Measurements from ENCODE around the gene PBX3. TPM values are rescaled to one million over a fixed set of nuclear protein-coding genes. Genes with fewer than 3 reads are reported as not detected.

The PBX3 gene
- total RNA-seq, 1 experiment from 2014 or later, result 39.0 TPM

- TF ChIP-seq REST (IDR thresholded peaks at IDR 0.05; ENCODE audit: insufficient read depth in 1 of 2, low read depth in 2 of 2, low read length in 1 of 2) (peak; percentile 46 to 62; a peak in 2 of 4 replicates), CTCF (IDR thresholded peaks at IDR 0.05) (no peak), SIN3A (IDR thresholded peaks at IDR 0.05; ENCODE audit: borderline replicate concordance, insufficient read depth, low read depth, low read length) (no peak), POLR2AphosphoS5 (IDR thresholded peaks at IDR 0.05; ENCODE audit: low read depth, low read length) (peak; percentile 43; the same call in 1 of the 2 replicates), TCF7L2 (IDR thresholded peaks at IDR 0.05; ENCODE audit: low read depth, low read length) (no peak; the same call in 1 of the 2 replicates)
- ChIA-PET CTCF (no interaction called here), POLR2A (interaction anchor here (0.5 kb wide), 1 partner anchor 22 kb away, joined by 7 read pairs; no protein-coding TSS in a partner anchor)
- ATAC-seq (peak; percentile 95), DNase-seq (ENCODE audit: low read depth, low spot score) (peak; percentile 74)
- Histone ChIP-seq H3K4me1 (ENCODE audit: control insufficient read depth, insufficient read depth, low read length) (peaks cover 17% of the 10 kb centered on the region), H3K4me3 (ENCODE audit: low read depth in 2 of 2, low read length in 2 of 2) (peak overlapping the region; percentile 64 to 74), H3K9me3 (ENCODE audit: control insufficient read depth, insufficient read depth, low read depth, low read length) (no peaks in the 10 kb centered on the region), H3K27me3 (ENCODE audit: control insufficient read depth, insufficient read depth, low read length) (no peaks in the 10 kb centered on the region), H3K36me3 (ENCODE audit: control insufficient read depth, insufficient read depth, low read length) (no peaks in the 10 kb centered on the region; the same call in 1 of the 2 replicates), H3K27ac (ENCODE audit: low read length) (peak overlapping the region; percentile 73; the same call in 1 of the 2 replicates)
- BruUV-seq (replicated peaks), result no TSS peak
- in situ Hi-C loops (cut with HindIII; ENCODE audit: low pct_unique_long_range_greater_than_20kb, low sequenced_read_pairs), result no loop called here
- intact Hi-C loops (cut with micrococcal nuclease; ENCODE audit: unreplicated experiment), result loop anchor here (5.0 kb wide), 1 partner anchor 189 kb away; no protein-coding TSS in a partner anchor
Measured at GRCh38 chr9:125746017-125746773, 978 bp upstream of the PBX3 start.

GRCh38 chr9:125746774-125747052, 460 bp upstream of the PBX3 start:
- no peak overlapping the region for H3K27ac ChIP-seq (ENCODE audit: low read length)
- in situ Hi-C loops (cut with HindIII; ENCODE audit: low pct_unique_long_range_greater_than_20kb, low sequenced_read_pairs), result no loop called here
- TF ChIP-seq POLR2AphosphoS5 (IDR thresholded peaks at IDR 0.05; ENCODE audit: low read depth, low read length) (no peak), CTCF (IDR thresholded peaks at IDR 0.05) (no peak), REST (IDR thresholded peaks at IDR 0.05; ENCODE audit: insufficient read depth in 1 of 2, low read depth in 2 of 2, low read length in 1 of 2) (no peak)

More at GRCh38 chr9:125746774-125747052, 460 bp upstream of the PBX3 start:
- POLR2A ChIA-PET, result no interaction called here
- CTCF ChIA-PET, result no interaction called here
- ATAC-seq, result no peak
- H3K36me3 ChIP-seq (ENCODE audit: control insufficient read depth, insufficient read depth, low read length), result peaks cover 3% of the 10 kb centered on the region; the same call in 1 of the 2 replicates
- H3K27me3 ChIP-seq (ENCODE audit: control insufficient read depth, insufficient read depth, low read length), result no peaks in the 10 kb centered on the region
- peak overlapping the region in 1 of 2 experiments; percentile 64; a peak in 2 of 4 replicates for H3K4me3 ChIP-seq (ENCODE audit: low read depth in 2 of 2, low read length in 2 of 2)
- intact Hi-C loops (cut with micrococcal nuclease; ENCODE audit: unreplicated experiment), result loop anchor here (5.0 kb wide), 1 partner anchor 189 kb away; no protein-coding TSS in a partner anchor
- H3K4me1 ChIP-seq (ENCODE audit: control insufficient read depth, insufficient read depth, low read length), result peaks cover 18% of the 10 kb centered on the region
- no peaks in the 10 kb centered on the region for H3K9me3 ChIP-seq (ENCODE audit: control insufficient read depth, insufficient read depth, low read depth, low read length)
- no peak for DNase-seq (ENCODE audit: low read depth, low spot score)
- BruUV-seq (replicated peaks), result no TSS peak
